Measurements from ENCODE around the gene KRTAP3-1. TPM values are rescaled to one million over a fixed set of nuclear protein-coding genes. Genes with fewer than 3 reads are reported as not detected.
A peak's percentile ranks its signal among the peaks of the same experiment; 100 is the strongest.
"Not testable (repeated sequence)": the region's sequence is repeated elsewhere in the genome, so short reads cannot be mapped to it uniquely, and the experiment has no call there.

Gene KRTAP3-1
- not detected for polyA plus RNA-seq

DNA sequence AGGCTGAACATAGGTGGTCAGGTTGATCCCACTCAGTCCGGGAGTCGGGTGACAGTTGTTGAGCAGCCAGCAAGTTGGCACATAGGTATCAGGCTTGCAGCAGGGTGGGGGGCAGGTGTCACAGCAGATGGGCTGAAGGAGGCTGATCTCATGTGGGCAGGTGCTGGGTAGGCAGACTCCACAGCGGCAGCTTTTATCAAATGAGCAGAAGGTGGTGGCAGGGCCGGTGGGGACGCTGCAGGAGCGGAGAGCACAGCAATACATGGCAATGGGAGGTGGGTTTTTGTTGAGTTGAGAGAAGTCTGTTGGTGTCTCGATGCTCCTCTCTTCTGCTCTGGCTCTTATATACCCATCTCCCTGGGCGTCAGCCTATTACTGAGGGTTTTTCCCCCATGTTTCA, at the start of gene KRTAP3-1:
TSS of gene KRTAP3-1 (minus strand) at position 318 of the 400 bp plus-strand sequence. CDS start at position 264, 54 bp downstream.
- Mint-ChIP-seq H3K27me3 (peaks cover 3% of the 10 kb centered on the region), H3K9me3 (no peaks in the 10 kb centered on the region), H3K27ac (no peak within 1 kb of the TSS), H3K36me3 (no peaks in the 10 kb centered on the region), H3K4me3 (no peak within 1 kb of the TSS), H3K4me1 (no peaks in the 10 kb centered on the region)

GRCh38 chr17:41057547-41057946, 48.6 kb upstream of the KRTAP3-1 start:
- Mint-ChIP-seq H3K4me1 (peaks cover 0 to 2% (median 0%) of the 10 kb centered on the region in 3 donors), H3K27ac (no peak overlapping the region), H3K4me3 (no peak overlapping the region), H3K27me3 (peaks cover 21% of the 10 kb centered on the region), H3K36me3 (no peaks in the 10 kb centered on the region), H3K9me3 (peaks cover 1 to 7% (median 2%) of the 10 kb centered on the region in 3 donors)

- not testable (repeated sequence) for H3K4me1 Mint-ChIP-seq, H3K36me3 Mint-ChIP-seq, H3K9me3 Mint-ChIP-seq, H3K4me3 Mint-ChIP-seq
- H3K27me3 Mint-ChIP-seq, result peaks cover 14% of the 10 kb centered on the region
- peak within 1 kb of the TSS in 1 of 3 donors; percentile 46 for H3K27ac Mint-ChIP-seq
These were observed 46.2 kb upstream of the KRTAP3-1 start, which contains the start of gene KRTAP2-2 for GRCh38 chr17:41055130-41055529. TSS of gene KRTAP2-2 (minus strand) at chr17:41055230. CDS start at chr17:41055211, 19 bp downstream.

GRCh38 chr17:41054556-41054955, 45.6 kb upstream of the KRTAP3-1 start:
- not testable (repeated sequence) for H3K4me3 Mint-ChIP-seq, H3K4me1 Mint-ChIP-seq, H3K36me3 Mint-ChIP-seq, H3K9me3 Mint-ChIP-seq, H3K27ac Mint-ChIP-seq
- H3K27me3 Mint-ChIP-seq, result peaks cover 14% of the 10 kb centered on the region

- Mint-ChIP-seq H3K4me1 (peaks cover 0 to 4% (median 2%) of the 10 kb centered on the region in 3 donors), H3K36me3 (no peaks in the 10 kb centered on the region), H3K27ac (peak overlapping the region in 1 of 3 donors; percentile 46), H3K9me3 (peaks cover 1 to 7% (median 2%) of the 10 kb centered on the region in 3 donors), H3K4me3 (no peak overlapping the region), H3K27me3 (peaks cover 11% of the 10 kb centered on the region)
These were observed 45.1 kb upstream of the KRTAP3-1 start for GRCh38 chr17:41054025-41054424.

- peaks cover 0 to 6% (median 5%) of the 10 kb centered on the region in 3 donors for H3K4me1 Mint-ChIP-seq
- H3K36me3 Mint-ChIP-seq, result no peaks in the 10 kb centered on the region
- peaks cover under 1 to 6% (median 1%) of the 10 kb centered on the region in 3 donors for H3K9me3 Mint-ChIP-seq
- H3K27ac Mint-ChIP-seq, result no peak overlapping the region
- H3K4me3 Mint-ChIP-seq, result no peak overlapping the region
- H3K27me3 Mint-ChIP-seq, result peaks cover 13% of the 10 kb centered on the region
These were observed 43.6 kb upstream of the KRTAP3-1 start for GRCh38 chr17:41052566-41052965.

DNA sequence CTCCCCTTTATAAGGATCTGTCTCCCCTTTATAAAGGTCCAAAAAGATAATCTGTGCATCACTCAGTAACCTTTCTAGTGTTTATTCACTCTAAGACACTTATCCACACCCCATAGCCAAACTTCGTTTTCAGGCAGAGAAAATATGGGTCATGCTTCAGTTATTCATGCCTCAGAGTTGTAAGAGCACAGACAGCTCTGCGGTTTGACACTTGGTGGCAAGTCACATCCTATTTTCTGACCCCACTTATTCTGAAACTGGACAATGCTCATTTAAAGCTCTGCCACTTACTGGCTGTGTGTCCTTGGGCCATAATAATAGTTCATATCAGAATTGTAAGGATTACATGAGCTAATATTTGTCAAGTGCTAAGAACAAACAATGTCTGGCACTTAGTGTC, 40.2 kb upstream of the KRTAP3-1 start:
- no peak overlapping the region for H3K27ac Mint-ChIP-seq
- H3K36me3 Mint-ChIP-seq, result no peaks in the 10 kb centered on the region
- peaks cover 13% of the 10 kb centered on the region for H3K27me3 Mint-ChIP-seq
- H3K9me3 Mint-ChIP-seq, result peaks cover 0 to 6% (median 0%) of the 10 kb centered on the region in 3 donors
- no peak overlapping the region for H3K4me3 Mint-ChIP-seq
- H3K4me1 Mint-ChIP-seq, result peaks cover 0 to 6% (median 5%) of the 10 kb centered on the region in 3 donors

DNA sequence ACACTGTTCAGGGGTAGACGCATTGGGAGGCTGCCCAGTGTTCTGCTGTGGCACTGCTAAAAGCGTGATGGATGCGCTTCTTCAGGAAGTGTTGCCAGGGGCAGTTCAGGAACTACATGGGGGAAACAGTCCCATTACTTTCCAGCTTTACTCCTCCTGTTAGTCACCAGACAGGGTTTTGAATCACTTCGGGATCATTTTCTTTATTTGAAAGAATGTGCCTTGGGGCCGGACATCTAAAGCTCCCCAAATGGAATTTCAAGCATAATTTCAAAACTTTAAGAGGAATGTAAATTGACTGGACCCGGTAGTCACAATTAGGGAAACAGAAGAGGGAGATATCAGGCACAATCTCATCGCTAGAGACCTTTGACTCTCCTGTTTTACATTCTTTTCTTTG, 39.5 kb upstream of the KRTAP3-1 start:
- H3K27me3 Mint-ChIP-seq, result peaks cover 13% of the 10 kb centered on the region
- H3K4me3 Mint-ChIP-seq, result no peak overlapping the region
- peaks cover 0 to 6% (median 5%) of the 10 kb centered on the region in 3 donors for H3K4me1 Mint-ChIP-seq
- no peak overlapping the region for H3K27ac Mint-ChIP-seq
- no peaks in the 10 kb centered on the region for H3K36me3 Mint-ChIP-seq
- H3K9me3 Mint-ChIP-seq, result peaks cover 1 to 7% (median 3%) of the 10 kb centered on the region in 3 donors

DNA sequence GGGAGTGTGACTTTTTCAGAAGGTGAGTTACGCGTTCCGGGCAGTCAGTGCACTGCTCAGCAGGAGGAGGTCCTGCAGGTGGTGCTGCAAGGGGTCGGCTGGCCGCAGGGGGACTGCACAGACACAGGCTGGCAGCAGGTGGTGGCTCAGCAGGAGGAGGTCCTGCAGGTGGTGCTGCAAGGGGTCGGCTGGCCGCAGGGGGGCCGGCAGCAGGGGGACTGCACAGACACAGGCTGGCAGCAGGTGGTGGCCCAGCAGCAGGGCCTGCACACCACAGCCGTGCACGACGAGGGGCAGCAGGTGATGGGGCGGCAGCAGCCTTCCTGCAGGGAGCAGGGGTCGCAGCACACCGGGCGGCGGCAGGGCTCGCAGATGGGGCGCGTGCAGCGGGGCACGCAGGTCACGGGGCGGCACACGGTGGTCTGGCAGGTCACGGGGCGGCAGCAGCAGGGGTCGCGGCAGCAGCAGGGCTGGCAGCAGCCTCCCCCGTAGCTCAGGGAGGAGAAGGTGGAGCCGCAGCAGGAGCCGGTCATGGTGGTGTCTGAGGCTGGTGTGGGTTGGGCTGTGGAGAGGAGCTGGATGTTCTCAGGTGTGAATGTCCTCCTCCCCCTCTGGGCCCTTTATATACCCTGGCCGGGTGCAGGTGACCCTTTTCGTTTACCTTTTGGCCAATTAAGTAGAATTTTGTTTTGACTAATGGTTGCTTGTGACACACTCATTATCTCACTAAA, 38.0 kb upstream of the KRTAP3-1 start, which contains the start of gene KRTAP2-1:
TSS of gene KRTAP2-1 (minus strand) at position 582 of the 731 bp plus-strand sequence. CDS start at position 533, 49 bp downstream.
- not testable (repeated sequence) for H3K27ac Mint-ChIP-seq, H3K4me3 Mint-ChIP-seq, H3K27me3 Mint-ChIP-seq, H3K36me3 Mint-ChIP-seq, H3K4me1 Mint-ChIP-seq
- peaks cover 3 to 12% (median 10%) of the 10 kb centered on the region in 3 donors for H3K9me3 Mint-ChIP-seq

DNA sequence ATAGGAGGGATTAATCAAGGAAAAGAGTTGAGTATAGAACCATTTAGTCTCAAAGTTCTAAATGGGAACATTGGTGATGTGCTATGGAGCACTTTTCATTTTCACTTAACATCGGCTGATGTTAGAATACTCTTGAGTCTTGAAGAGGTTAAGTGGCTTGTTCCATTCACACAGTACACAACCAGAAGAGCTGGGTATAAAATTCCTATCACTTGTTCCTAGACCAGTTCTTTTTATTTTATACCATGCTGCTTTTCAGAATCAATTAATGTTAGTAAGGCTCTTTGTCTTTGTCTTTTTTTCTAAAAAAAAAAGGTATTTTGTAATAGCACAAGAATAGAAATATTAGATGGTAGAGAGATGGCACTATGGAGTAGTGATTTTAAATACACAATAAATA, 34.0 kb upstream of the KRTAP3-1 start:
- Mint-ChIP-seq H3K27ac (no peak overlapping the region), H3K4me1 (peaks cover 0 to 2% (median 0%) of the 10 kb centered on the region in 3 donors), H3K9me3 (peaks cover 5 to 12% (median 12%) of the 10 kb centered on the region in 3 donors), H3K36me3 (no peaks in the 10 kb centered on the region), H3K27me3 (peaks cover 15% of the 10 kb centered on the region), H3K4me3 (no peak overlapping the region)

DNA sequence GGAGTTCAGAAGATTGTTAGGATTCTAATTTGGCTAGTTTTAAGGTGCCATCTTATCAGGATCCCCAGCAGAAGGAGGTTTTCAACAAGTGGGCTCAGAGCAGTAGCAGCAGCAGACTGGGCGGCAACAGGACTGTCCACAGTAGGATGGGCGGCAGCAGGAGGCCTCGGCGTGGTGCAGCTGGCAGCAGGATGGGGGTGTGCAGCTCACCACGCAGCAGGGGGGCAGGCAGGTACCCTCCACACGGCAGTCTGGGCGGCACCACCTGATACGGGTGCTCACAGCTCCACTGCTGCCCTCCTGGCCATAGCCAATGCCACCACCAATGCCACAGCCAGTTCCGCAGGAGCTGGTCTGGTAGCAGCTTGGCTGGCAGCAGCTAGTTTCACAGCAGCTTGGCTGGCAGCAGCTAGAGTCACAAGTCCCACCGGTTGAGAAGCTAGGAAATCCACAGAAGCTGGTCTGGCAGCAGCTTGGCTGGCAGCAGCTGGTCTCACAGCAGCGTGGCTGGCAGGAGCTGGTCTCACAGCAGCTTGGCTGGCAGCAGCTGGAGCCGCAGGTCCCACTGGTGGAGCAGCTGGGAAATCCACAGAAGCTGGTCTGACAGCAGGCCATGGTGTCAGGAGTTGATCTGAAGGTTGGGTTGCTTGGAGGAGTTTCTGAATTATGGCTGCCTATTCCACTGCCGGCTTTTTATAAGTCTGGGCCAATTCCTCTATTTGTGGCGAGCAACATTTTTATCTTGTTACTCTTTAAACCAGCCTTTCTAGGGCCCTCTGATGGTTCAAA, 32.0 kb upstream of the KRTAP3-1 start, which contains the start of gene KRTAP1-1:
TSS of gene KRTAP1-1 (minus strand) at position 668 of the 789 bp plus-strand sequence. CDS start at position 615, 53 bp downstream.
- not testable (repeated sequence) for H3K36me3 Mint-ChIP-seq, H3K4me1 Mint-ChIP-seq, H3K4me3 Mint-ChIP-seq, H3K27ac Mint-ChIP-seq
- peaks cover 15% of the 10 kb centered on the region for H3K27me3 Mint-ChIP-seq
- H3K9me3 Mint-ChIP-seq, result peaks cover 5 to 12% (median 12%) of the 10 kb centered on the region in 3 donors

GRCh38 chr17:41037853-41038350, 29.0 kb upstream of the KRTAP3-1 start:
- Mint-ChIP-seq H3K9me3 (peaks cover 2 to 7% (median 3%) of the 10 kb centered on the region in 3 donors), H3K27ac (no peak overlapping the region), H3K36me3 (no peaks in the 10 kb centered on the region), H3K4me3 (no peak overlapping the region), H3K27me3 (peaks cover 15% of the 10 kb centered on the region), H3K4me1 (no peaks in the 10 kb centered on the region)

DNA sequence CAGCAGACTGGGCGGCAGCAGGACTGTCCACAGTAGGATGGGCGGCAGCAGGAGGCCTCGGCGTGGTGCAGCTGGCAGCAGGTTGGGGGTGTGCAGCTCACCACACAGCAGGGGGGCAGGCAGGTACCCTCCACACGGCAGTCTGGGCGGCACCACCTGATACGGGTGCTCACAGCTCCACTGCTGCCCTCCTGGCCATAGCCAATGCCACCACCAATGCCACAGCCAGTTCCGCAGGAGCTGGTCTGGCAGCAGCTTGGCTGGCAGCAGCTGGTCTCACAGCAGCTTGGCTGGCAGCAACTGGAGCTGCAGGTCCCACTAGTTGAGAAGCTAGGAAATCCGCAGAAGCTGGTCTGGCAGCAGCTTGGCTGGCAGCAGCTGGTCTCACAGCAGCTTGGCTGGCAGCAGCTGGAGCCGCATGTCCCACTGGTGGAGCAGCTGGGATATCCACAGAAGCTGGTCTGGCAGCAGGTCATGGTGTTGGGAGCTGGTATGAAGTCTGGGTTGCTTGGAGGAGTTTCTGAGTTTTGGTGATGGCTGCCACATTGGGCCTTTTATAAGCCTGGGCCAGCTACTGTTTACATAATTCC, 25.5 kb upstream of the KRTAP3-1 start, which contains the start of gene KRTAP1-3:
TSS of gene KRTAP1-3 (minus strand) at position 529 of the 590 bp plus-strand sequence. CDS start at position 476, 53 bp downstream.
- not testable (repeated sequence) for H3K36me3 Mint-ChIP-seq, H3K4me1 Mint-ChIP-seq, H3K4me3 Mint-ChIP-seq, H3K27ac Mint-ChIP-seq, H3K9me3 Mint-ChIP-seq
- peaks cover 13% of the 10 kb centered on the region for H3K27me3 Mint-ChIP-seq

- Mint-ChIP-seq H3K27ac (no peak within 1 kb of the TSS), H3K9me3 (no peaks in the 10 kb centered on the region), H3K4me3 (no peak within 1 kb of the TSS), H3K4me1 (no peaks in the 10 kb centered on the region), H3K36me3 (peaks cover 3% of the 10 kb centered on the region), H3K27me3 (peaks cover 19% of the 10 kb centered on the region)
These were observed 20.8 kb upstream of the KRTAP3-1 start, which contains the start of gene KRTAP1-4 for GRCh38 chr17:41029633-41030245. TSS of gene KRTAP1-4 (minus strand) at chr17:41030195. CDS start at chr17:41030078, 117 bp downstream.

Measured in IgD-negative memory B cell (primary cell).